OCI-LY1 (cell line): Measurements from ENCODE around the gene NTSR1.

Experiments used
- H2AFZ ChIP-seq: fragments of 200-600 bp; sonication (generic), shearing (Covaris generic); 2 replicates; pipeline ENCODE4 v1.6.0; 2014; ENCODE audit warnings: antibody characterized with exemption, mild to moderate bottlenecking, low read length
- H3F3A ChIP-seq: fragments of 200-600 bp; sonication (generic), shearing (Covaris generic); 2 replicates; pipeline ENCODE4 v1.6.0; 2014; ENCODE audit warnings: mild to moderate bottlenecking, antibody characterized with exemption, low read length, moderate library complexity; ENCODE audit not compliant: insufficient read depth
- H3K27ac ChIP-seq: fragments of 200-600 bp; sonication (generic); 2 replicates; pipeline ENCODE4 v1.5.1; 2014; ENCODE audit warnings: low read length, mixed run types, mild to moderate bottlenecking, low read depth; ENCODE audit not compliant: poor library complexity, severe bottlenecking
- H3K27me3 ChIP-seq: fragments of 200-600 bp; sonication (generic); 2 replicates; pipeline ENCODE4 v1.6.0; 2014; ENCODE audit warnings: antibody characterized with exemption, mild to moderate bottlenecking, low read length, moderate library complexity; ENCODE audit not compliant: insufficient read depth
- H3K36me3 ChIP-seq: fragments of 200-600 bp; sonication (generic); 2 replicates; pipeline ENCODE4 v1.6.1; 2014; ENCODE audit warnings: mild to moderate bottlenecking, antibody characterized with exemption, low read length, moderate library complexity, mixed read lengths; ENCODE audit not compliant: insufficient read depth
- H3K4me1 ChIP-seq: fragments of 200-600 bp; sonication (generic); 2 replicates; pipeline ENCODE4 v1.5.1; 2014; ENCODE audit warnings: mild to moderate bottlenecking, low read length, moderate library complexity; ENCODE audit not compliant: insufficient read depth, severe bottlenecking
- H3K4me2 ChIP-seq: fragments of 200-600 bp; sonication (generic), shearing (Covaris generic); 2 replicates; pipeline ENCODE4 v1.6.1; 2014; ENCODE audit warnings: low read length
- H3K4me3 ChIP-seq: fragments of 200-600 bp; sonication (generic); 2 replicates; pipeline ENCODE4 v1.5.1; 2014; ENCODE audit warnings: low read length, low read depth, mild to moderate bottlenecking, mixed read lengths; ENCODE audit not compliant: poor library complexity, severe bottlenecking
- H3K79me2 ChIP-seq: fragments of 200-600 bp; shearing (Covaris generic); 2 replicates; pipeline ENCODE4 v1.6.1; 2016; ENCODE audit warnings: mixed run types, low read length, mixed read lengths; ENCODE audit not compliant: insufficient read depth
- H3K9ac ChIP-seq: fragments of 200-600 bp; sonication (generic), shearing (Covaris generic); 2 replicates; pipeline ENCODE4 v1.6.1; 2014; ENCODE audit warnings: mild to moderate bottlenecking, low read length, mixed read lengths
- H3K9me2 ChIP-seq: fragments of 200-600 bp; sonication (generic), shearing (Covaris generic); 2 replicates; pipeline ENCODE4 v1.6.1; 2014; ENCODE audit warnings: low read depth, mild to moderate bottlenecking, low read length, mixed read lengths
- H3K9me3 ChIP-seq: fragments of 200-600 bp; shearing (Covaris generic); 2 replicates; pipeline ENCODE4 v1.6.1; 2014; ENCODE audit warnings: low read length, mixed read lengths
- H4K20me1 ChIP-seq: fragments of 200-600 bp; sonication (generic), shearing (Covaris generic); 2 replicates; pipeline ENCODE4 v1.6.0; 2016; ENCODE audit warnings: mild to moderate bottlenecking, low read length; ENCODE audit not compliant: insufficient read depth
- EZH2 ChIP-seq: fragments of 200-600 bp; sonication (generic), shearing (Covaris generic); IDR thresholded peaks from 2 replicates; pipeline ENCODE4 v1.8.0; 2017; ENCODE audit warnings: borderline replicate concordance, mixed run types, mild to moderate bottlenecking, antibody characterized with exemption, low read length, moderate library complexity, mixed read lengths
- TF ChIP-seq, protein P1 (sequence below): fragments of 200-600 bp; sonication (generic), shearing (Covaris generic); IDR thresholded peaks from 2 replicates; pipeline ENCODE4 v1.5.1; 2017; ENCODE audit warnings: mild to moderate bottlenecking, antibody characterized with exemption, low read length, moderate library complexity, mixed read lengths

Gene NTSR1

DNA sequence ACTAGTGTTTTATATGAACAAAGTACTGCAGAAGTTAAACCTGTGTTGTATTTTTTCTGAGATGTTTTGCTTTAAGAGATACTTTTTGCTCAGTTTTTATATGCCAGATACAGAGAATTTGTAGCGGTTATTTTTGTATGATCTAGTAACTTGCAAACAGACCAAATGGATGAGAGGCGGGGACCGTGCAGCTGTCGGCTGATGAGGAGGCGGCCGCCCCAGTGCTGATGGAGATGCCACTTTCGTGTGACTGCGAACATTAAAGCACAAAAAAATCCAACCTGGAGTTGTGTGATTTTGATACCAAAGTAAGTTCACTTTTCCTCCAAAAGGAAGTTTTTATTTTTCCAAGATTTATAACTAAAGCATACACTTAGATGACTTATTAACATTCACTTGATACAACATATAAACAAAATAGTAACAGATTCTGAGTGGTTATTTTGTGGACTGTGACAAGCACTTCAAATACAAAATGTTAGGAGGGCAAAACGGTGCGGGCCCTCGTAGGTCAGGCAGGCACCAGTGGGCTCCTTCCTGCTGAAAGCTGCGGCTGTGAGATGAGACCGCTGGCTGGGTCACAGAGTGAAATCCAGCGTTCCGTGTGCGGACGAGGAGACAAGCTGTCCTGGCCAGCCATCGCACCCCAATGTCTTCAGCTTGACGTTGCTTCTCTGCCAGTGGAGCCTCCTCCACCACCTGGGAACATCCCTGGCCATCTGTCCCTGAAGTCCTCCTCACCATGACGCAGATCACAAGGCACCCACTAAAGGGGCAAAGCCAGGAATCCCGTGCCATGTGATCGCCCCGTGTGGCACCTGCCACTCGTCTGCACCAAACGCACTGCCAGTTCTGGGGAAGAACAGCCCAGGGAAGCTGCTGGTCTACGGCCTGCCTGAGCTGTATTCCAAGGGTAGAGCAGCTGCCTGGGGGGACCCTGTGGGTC, 92.0 kb downstream of the NTSR1 start:
- Histone ChIP-seq H3F3A (no peaks in the 10 kb centered on the region; the same call in 1 of the 2 replicates), H3K79me2 (peaks cover 3% of the 10 kb centered on the region), H3K4me2 (no peak overlapping the region), H3K9ac (no peak overlapping the region), H3K9me3 (no peaks in the 10 kb centered on the region), H3K27ac (no peak overlapping the region), H4K20me1 (no peaks in the 10 kb centered on the region), H3K36me3 (peaks cover 35% of the 10 kb centered on the region), H3K4me3 (no peak overlapping the region), H3K9me2 (no peaks in the 10 kb centered on the region), H3K27me3 (no peaks in the 10 kb centered on the region), H2AFZ (no peak overlapping the region), H3K4me1 (peaks cover 22% of the 10 kb centered on the region)
- no peak for TF ChIP-seq EZH2
- TF ChIP-seq, protein P1, sequence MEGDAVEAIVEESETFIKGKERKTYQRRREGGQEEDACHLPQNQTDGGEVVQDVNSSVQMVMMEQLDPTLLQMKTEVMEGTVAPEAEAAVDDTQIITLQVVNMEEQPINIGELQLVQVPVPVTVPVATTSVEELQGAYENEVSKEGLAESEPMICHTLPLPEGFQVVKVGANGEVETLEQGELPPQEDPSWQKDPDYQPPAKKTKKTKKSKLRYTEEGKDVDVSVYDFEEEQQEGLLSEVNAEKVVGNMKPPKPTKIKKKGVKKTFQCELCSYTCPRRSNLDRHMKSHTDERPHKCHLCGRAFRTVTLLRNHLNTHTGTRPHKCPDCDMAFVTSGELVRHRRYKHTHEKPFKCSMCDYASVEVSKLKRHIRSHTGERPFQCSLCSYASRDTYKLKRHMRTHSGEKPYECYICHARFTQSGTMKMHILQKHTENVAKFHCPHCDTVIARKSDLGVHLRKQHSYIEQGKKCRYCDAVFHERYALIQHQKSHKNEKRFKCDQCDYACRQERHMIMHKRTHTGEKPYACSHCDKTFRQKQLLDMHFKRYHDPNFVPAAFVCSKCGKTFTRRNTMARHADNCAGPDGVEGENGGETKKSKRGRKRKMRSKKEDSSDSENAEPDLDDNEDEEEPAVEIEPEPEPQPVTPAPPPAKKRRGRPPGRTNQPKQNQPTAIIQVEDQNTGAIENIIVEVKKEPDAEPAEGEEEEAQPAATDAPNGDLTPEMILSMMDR, result no peak

DNA sequence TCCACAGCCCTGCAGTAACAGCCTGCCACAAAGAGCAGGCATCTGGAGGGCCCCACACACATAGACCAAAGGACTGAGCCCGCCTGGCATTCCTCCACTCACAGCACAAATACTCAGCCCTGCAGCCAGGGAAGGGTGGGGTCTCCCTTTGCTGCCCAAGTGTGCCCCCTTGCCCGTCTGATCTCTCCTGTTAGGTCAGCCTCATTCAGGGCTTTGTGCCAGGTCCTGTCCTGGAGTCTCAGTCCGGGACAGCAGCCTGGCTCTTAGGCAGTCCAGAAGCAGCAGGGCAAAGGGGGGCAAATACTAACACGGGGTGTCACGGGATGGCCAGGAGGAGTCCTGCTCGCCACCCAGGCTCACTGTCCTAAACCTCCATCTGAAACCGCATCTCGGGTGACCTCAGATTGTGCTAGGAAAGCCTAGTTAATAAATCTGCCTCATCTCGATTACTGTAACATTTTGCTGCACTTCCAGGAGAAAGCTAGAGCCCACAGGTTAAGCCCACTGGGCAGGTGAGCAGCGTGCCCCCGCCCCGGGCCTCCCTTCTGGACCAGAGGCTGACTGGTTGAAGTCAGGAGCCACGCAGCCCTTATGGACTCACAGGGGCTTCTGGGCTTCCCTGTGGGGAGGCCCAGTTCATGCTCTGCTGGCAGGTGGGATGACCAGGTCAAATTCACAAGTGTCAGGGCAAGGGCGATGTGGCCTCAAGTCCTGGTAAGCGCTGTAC, 92.8 kb downstream of the NTSR1 start:
- Histone ChIP-seq H3K36me3 (peaks cover 39% of the 10 kb centered on the region), H3K4me3 (no peak overlapping the region), H3K79me2 (peaks cover 9% of the 10 kb centered on the region), H3K9ac (no peak overlapping the region), H3K4me1 (peaks cover 25% of the 10 kb centered on the region), H3K4me2 (no peak overlapping the region), H3F3A (no peaks in the 10 kb centered on the region; the same call in 1 of the 2 replicates), H4K20me1 (no peaks in the 10 kb centered on the region), H3K27me3 (no peaks in the 10 kb centered on the region), H3K9me2 (no peaks in the 10 kb centered on the region), H3K27ac (no peak overlapping the region), H2AFZ (no peak overlapping the region), H3K9me3 (no peaks in the 10 kb centered on the region)
- TF ChIP-seq, protein P1, result no peak
- TF ChIP-seq EZH2, result no peak

DNA sequence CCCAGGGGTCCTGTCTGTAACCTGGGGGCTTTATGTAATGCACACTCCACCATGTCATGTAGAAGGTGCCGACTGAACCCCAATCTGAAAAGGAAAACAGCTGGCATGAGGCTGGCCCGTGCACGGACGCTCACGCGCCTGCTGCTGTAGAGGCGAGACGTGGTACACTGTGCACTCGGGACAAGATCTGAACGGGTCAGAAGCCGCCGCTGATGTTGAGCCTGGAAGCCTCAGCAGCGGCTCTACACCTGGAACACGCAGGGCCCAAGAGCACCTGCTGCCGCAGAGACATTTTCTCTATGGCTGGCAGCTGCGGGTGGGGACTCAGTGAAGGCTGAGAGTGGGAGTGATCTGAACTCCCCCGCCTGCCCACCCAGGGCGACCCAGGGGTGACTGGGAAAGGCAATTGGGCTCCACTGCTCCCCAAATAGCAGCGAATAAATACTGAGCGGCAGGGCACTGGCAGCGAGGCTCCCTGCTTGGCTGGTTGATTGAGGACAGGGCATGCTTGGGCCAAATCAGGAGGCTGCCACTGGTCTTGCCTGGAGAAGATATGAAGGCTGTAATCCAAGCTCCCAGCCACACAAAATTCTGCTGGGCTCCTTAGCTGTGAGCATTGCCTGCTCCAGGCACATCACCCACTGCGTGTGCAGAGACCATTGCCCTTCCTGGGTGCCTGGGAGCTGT, 93.5 kb downstream of the NTSR1 start:
- Histone ChIP-seq H3K9me3 (no peaks in the 10 kb centered on the region), H3K9me2 (no peaks in the 10 kb centered on the region), H3K4me3 (no peak overlapping the region), H3F3A (no peaks in the 10 kb centered on the region; the same call in 1 of the 2 replicates), H3K9ac (no peak overlapping the region), H4K20me1 (no peaks in the 10 kb centered on the region), H2AFZ (no peak overlapping the region), H3K4me2 (no peak overlapping the region), H3K27ac (no peak overlapping the region), H3K27me3 (no peaks in the 10 kb centered on the region), H3K4me1 (peaks cover 29% of the 10 kb centered on the region), H3K79me2 (peaks cover 9% of the 10 kb centered on the region), H3K36me3 (peaks cover 42% of the 10 kb centered on the region)
- TF ChIP-seq, protein P1, result no peak
- no peak for TF ChIP-seq EZH2
